Suprapubic skin (tissue), 3 donors: ENCODE data around the gene RNF112.

Experiments
- EP300 ChIP-seq: sonication (generic); formaldehyde crosslinking; IDR thresholded peaks from one replicate; pipeline ENCODE4 v1.6.1; 2017; ENCODE audit warnings: antibody characterized with exemption
- POLR2A ChIP-seq, 2 donors: fragments of 450-650 bp; IDR thresholded peaks; one replicate each; pipeline ENCODE4 v1.6.1; 2017; ENCODE audit warnings: antibody characterized with exemption in 2 of 2, mild to moderate bottlenecking in 2 of 2, moderate library complexity in 2 of 2
- TF ChIP-seq, protein P1 (sequence below), 2 donors: fragments of 200-600 bp in 1 of 2; fragments of 450-650 bp in 1 of 2; sonication (generic) in 1 of 2; IDR thresholded peaks; one replicate each; pipeline ENCODE4 v1.5.1; 2016 to 2019; ENCODE audit warnings: antibody characterized with exemption in 2 of 2, mild to moderate bottlenecking in 1 of 2, moderate library complexity in 1 of 2

DNA sequence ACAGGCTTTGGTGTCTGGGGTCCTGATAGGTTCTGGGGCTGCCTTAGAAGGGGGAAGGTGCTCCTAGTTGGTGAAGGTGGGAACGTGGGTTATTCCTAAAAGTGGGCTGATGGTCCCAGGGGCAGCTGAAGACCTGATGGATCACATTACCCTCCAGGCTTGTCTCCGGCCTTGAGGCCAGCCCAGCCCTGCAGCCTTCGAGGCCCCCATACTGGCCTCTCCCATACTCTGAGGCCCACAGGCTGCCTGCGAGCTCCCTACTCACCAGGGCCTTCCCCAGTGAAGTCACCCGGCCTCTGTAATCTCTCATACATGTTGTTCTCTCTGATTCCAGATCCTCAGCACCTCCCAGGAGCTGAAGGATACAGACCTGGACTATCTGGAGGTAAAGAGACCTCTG, 2.7 kb downstream of the RNF112 start:
- TF ChIP-seq, protein P1, sequence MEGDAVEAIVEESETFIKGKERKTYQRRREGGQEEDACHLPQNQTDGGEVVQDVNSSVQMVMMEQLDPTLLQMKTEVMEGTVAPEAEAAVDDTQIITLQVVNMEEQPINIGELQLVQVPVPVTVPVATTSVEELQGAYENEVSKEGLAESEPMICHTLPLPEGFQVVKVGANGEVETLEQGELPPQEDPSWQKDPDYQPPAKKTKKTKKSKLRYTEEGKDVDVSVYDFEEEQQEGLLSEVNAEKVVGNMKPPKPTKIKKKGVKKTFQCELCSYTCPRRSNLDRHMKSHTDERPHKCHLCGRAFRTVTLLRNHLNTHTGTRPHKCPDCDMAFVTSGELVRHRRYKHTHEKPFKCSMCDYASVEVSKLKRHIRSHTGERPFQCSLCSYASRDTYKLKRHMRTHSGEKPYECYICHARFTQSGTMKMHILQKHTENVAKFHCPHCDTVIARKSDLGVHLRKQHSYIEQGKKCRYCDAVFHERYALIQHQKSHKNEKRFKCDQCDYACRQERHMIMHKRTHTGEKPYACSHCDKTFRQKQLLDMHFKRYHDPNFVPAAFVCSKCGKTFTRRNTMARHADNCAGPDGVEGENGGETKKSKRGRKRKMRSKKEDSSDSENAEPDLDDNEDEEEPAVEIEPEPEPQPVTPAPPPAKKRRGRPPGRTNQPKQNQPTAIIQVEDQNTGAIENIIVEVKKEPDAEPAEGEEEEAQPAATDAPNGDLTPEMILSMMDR (IDR thresholded peaks at IDR 0.05), result no peak
- TF ChIP-seq POLR2A (IDR thresholded peaks at IDR 0.05) (no peak), EP300 (no peak)
